BE2C (cell line): ENCODE results near the gene CADPS2.

Source experiments
- DNase-seq: peaks from one replicate; pipeline ENCODE4 v3.0.0-alpha.2; 2020
- H3K27me3 ChIP-seq: fragments of 250-450 bp; sonication (Bioruptor Pico); 2 replicates; pipeline ENCODE4 v1.5.1; 2020; ENCODE audit warnings: mild to moderate bottlenecking
- H3K36me3 ChIP-seq: fragments of 250-450 bp; sonication (Bioruptor Pico); 2 replicates; pipeline ENCODE4 v1.5.1; 2020; ENCODE audit warnings: mild to moderate bottlenecking
- H3K4me1 ChIP-seq: fragments of 250-450 bp; sonication (Bioruptor Pico); 2 replicates; pipeline ENCODE4 v1.5.1; 2020
- H3K4me3 ChIP-seq: 2 replicates; pipeline ENCODE4 v1.5.1; 2011; ENCODE audit warnings: low read depth, low read length
- H3K9me3 ChIP-seq: fragments of 250-450 bp; sonication (Bioruptor Pico); 2 replicates; pipeline ENCODE4 v1.5.1; 2020
- CTCF ChIP-seq: IDR thresholded peaks from 2 replicates; pipeline ENCODE4 v1.5.1; 2012; ENCODE audit warnings: mild to moderate bottlenecking, low read depth, low read length

Gene CADPS2

GRCh38 chr7:122316467-122317388, 569.5 kb downstream of the CADPS2 start:
- Histone ChIP-seq H3K4me1 (no peaks in the 10 kb centered on the region), H3K9me3 (no peaks in the 10 kb centered on the region; the same call in 1 of the 2 replicates), H3K4me3 (no peak overlapping the region), H3K36me3 (no peaks in the 10 kb centered on the region), H3K27me3 (peaks cover 68% of the 10 kb centered on the region)
- no peak for TF ChIP-seq CTCF
- no peak for DNase-seq

- Histone ChIP-seq H3K36me3 (no peaks in the 10 kb centered on the region), H3K4me3 (no peak overlapping the region), H3K4me1 (no peaks in the 10 kb centered on the region), H3K27me3 (peaks cover 78% of the 10 kb centered on the region), H3K9me3 (no peaks in the 10 kb centered on the region; the same call in 1 of the 2 replicates)
- no peak for TF ChIP-seq CTCF
- DNase-seq = no peak
Measured at GRCh38 chr7:122315507-122316466, 570.5 kb downstream of the CADPS2 start.

GRCh38 chr7:122314284-122314683, 572.0 kb downstream of the CADPS2 start:
- TF ChIP-seq CTCF = no peak
- peaks cover 86% of the 10 kb centered on the region for H3K27me3 ChIP-seq
- no peaks in the 10 kb centered on the region for H3K36me3 ChIP-seq
- no peak overlapping the region for H3K4me3 ChIP-seq
- no peaks in the 10 kb centered on the region; the same call in 1 of the 2 replicates for H3K9me3 ChIP-seq
- DNase-seq = no peak
- H3K4me1 ChIP-seq = no peaks in the 10 kb centered on the region

- no peaks in the 10 kb centered on the region for H3K4me1 ChIP-seq
- peaks cover 89% of the 10 kb centered on the region for H3K27me3 ChIP-seq
- no peaks in the 10 kb centered on the region; the same call in 1 of the 2 replicates for H3K9me3 ChIP-seq
- no peak for DNase-seq
- H3K36me3 ChIP-seq = no peaks in the 10 kb centered on the region
- no peak for TF ChIP-seq CTCF
- H3K4me3 ChIP-seq = no peak overlapping the region
Measured at GRCh38 chr7:122312789-122313188, 573.5 kb downstream of the CADPS2 start.

- no peak for DNase-seq
- Histone ChIP-seq H3K27me3 (peaks cover 89% of the 10 kb centered on the region), H3K4me1 (no peaks in the 10 kb centered on the region), H3K4me3 (no peak overlapping the region), H3K9me3 (no peaks in the 10 kb centered on the region; the same call in 1 of the 2 replicates), H3K36me3 (no peaks in the 10 kb centered on the region)
- no peak for TF ChIP-seq CTCF
Measured at GRCh38 chr7:122311734-122312450, 574.4 kb downstream of the CADPS2 start.
